Renal cortex interstitium (tissue), 11 donors: ENCODE results near the gene SYTL1. TPM values are rescaled to one million over a fixed set of nuclear protein-coding genes. Genes with fewer than 3 reads are reported as not detected.

Experiments used
- DNase-seq, 11 donors: peaks; one replicate each; pipeline ENCODE4 v3.0.0-alpha.2; 2013; ENCODE audit warnings: low read depth in 9 of 11, low spot score in 4 of 11; ENCODE audit errors: extremely low read depth in 1 of 11
- polyA plus RNA-seq, 3 donors: library from polyadenylated mRNA; unstranded; fragments of 120-200 nt; gene quantifications; one replicate each; pipeline ENCODE4 v1.2.1, GENCODE V29; 2013; ENCODE audit not compliant: insufficient read length in 3 of 3

SYTL1 gene
- polyA plus RNA-seq, 3 donors, result 7.6 to 15.7 (median 10.2) TPM

GRCh38 chr1:27393641-27394281 lies 51.9 kb downstream of the SYTL1 start:
- DNase-seq, result no peak

- DNase-seq, result no peak
Observed at GRCh38 chr1:27394282-27394658, 52.4 kb downstream of the SYTL1 start.

GRCh38 chr1:27394925-27395324 lies 53.1 kb downstream of the SYTL1 start:
- no peak for DNase-seq

- peak in 1 of 11 donors; percentile 66 for DNase-seq
Observed at GRCh38 chr1:27395441-27396195, 53.8 kb downstream of the SYTL1 start.

- DNase-seq, result no peak
Observed at GRCh38 chr1:27397110-27397509, 55.3 kb downstream of the SYTL1 start.

- no peak for DNase-seq
Observed at GRCh38 chr1:27397749-27398148, 55.9 kb downstream of the SYTL1 start.

- no peak for DNase-seq
Observed at GRCh38 chr1:27398405-27399149, 56.8 kb downstream of the SYTL1 start.

GRCh38 chr1:27399251-27400025 lies 57.6 kb downstream of the SYTL1 start:
- peak in 1 of 11 donors; percentile 29 for DNase-seq

GRCh38 chr1:27400082-27400962 lies 58.5 kb downstream of the SYTL1 start:
- DNase-seq, result no peak

GRCh38 chr1:27400963-27401341 lies 59.1 kb downstream of the SYTL1 start:
- no peak for DNase-seq

GRCh38 chr1:27402349-27402754 lies 60.5 kb downstream of the SYTL1 start:
- peak in 1 of 11 donors; percentile 38 for DNase-seq

GRCh38 chr1:27403065-27403726 lies 61.4 kb downstream of the SYTL1 start:
- peak in 1 of 11 donors; percentile 43 for DNase-seq

Other genes starting within 250 kb of the SYTL1 start
- gene SLC9A1, start 186.9 kb upstream of the SYTL1 start, polyA plus RNA-seq, result 10 to 100 TPM; 19.4 to 28.0 (median 24.0) TPM
- 10 to 100 TPM; 38.1 to 49.8 (median 46.8) TPM for gene WDTC1, start 107.4 kb upstream of the SYTL1 start, polyA plus RNA-seq
- 10 to 100 TPM; 37.7 to 44.6 (median 41.6) TPM for gene TMEM222, start 19.9 kb upstream of the SYTL1 start, polyA plus RNA-seq
- gene MAP3K6, start 24.9 kb downstream of the SYTL1 start, polyA plus RNA-seq, result 10 to 100 TPM in 2 of 3 donors, 1 to 10 TPM in 1; 9.7 to 11.6 (median 10.4) TPM
- gene FCN3, start 32.8 kb downstream of the SYTL1 start, polyA plus RNA-seq, result 1 to 10 TPM; 2.6 to 3.3 (median 2.9) TPM
- under 1 TPM; 0.22 to 0.47 (median 0.26) TPM for gene CD164L2, start 41.3 kb downstream of the SYTL1 start, polyA plus RNA-seq
- gene GPR3, start 50.6 kb downstream of the SYTL1 start, polyA plus RNA-seq, result 1 to 10 TPM in 2 of 3 donors, under 1 TPM in 1; 0.97 to 1.3 (median 1.1) TPM
- gene WASF2, start 148.1 kb downstream of the SYTL1 start, polyA plus RNA-seq, result 100 to 1,000 TPM; 124 to 151 (median 135) TPM